PC-9 (cell line): ENCODE results near the gene CMTM8.

Experiments used
- CTCF ChIP-seq: fragments of 200-600 bp; sonication (generic); conservative IDR thresholded peaks from 2 replicates; pipeline ENCODE4 v1.6.1; 2017; ENCODE audit warnings: mixed run types, antibody characterized with exemption, mild to moderate bottlenecking, moderate library complexity
- EZH2 ChIP-seq: fragments of 200-600 bp; sonication (generic); IDR thresholded peaks from 2 replicates; pipeline ENCODE4 v1.8.0; 2017; ENCODE audit warnings: antibody characterized with exemption, low read depth

DNA sequence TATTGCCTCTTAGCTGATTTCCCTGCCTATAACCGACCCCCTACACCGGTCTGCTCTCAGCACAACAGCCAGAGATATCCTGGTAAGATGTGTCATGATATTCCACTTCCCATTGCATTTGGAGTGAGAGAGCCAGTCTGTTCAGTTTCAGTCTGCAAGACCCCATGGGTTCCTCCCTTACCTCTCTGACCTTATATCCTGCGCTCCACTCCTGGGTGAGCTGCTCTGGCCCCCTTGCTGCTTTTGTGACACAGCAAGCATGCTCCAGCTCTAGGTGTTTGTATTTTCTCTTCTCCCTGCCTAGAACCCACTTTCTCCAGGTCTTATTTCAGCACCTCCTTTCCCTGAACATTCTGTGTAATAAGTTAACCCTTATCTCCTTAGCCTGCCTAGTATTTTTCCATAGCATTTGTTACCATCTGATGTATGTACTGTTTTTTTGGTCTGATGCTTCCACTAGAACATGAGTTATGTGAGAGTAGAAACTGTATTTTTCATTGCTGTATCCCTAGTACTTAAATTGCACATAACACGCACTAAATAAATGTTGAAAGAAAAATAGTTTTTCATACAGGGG lies 44.2 kb downstream of the CMTM8 start:
- TF ChIP-seq CTCF (no peak), EZH2 (no peak)
